GM19238 (cell line): ENCODE measurements around the gene TACC2.

ENCODE experiments used
- DNase-seq: peaks from one replicate; pipeline ENCODE4 v3.0.0; 2011; ENCODE audit warnings: low spot score; ENCODE audit not compliant: insufficient read length

TACC2 gene

GRCh38 chr10:122164815-122165483, 176.0 kb downstream of the TACC2 start:
- DNase-seq, result no peak

- DNase-seq, result no peak
These were observed 176.7 kb downstream of the TACC2 start for GRCh38 chr10:122165484-122166276.

GRCh38 chr10:122168101-122168500, 179.1 kb downstream of the TACC2 start:
- no peak for DNase-seq

- no peak for DNase-seq
These were observed 179.8 kb downstream of the TACC2 start for GRCh38 chr10:122168598-122169394.

- DNase-seq, result no peak
These were observed 181.8 kb downstream of the TACC2 start for GRCh38 chr10:122170802-122171201.

GRCh38 chr10:122171302-122172075, 182.5 kb downstream of the TACC2 start:
- no peak for DNase-seq

- DNase-seq, result no peak
These were observed 183.5 kb downstream of the TACC2 start for GRCh38 chr10:122172361-122173008.

GRCh38 chr10:122173337-122173736, 184.4 kb downstream of the TACC2 start:
- no peak for DNase-seq

GRCh38 chr10:122173766-122174435, 184.9 kb downstream of the TACC2 start:
- no peak for DNase-seq

- DNase-seq, result no peak
These were observed 187.6 kb downstream of the TACC2 start for GRCh38 chr10:122176232-122177213.

GRCh38 chr10:122178655-122179054, 189.7 kb downstream of the TACC2 start:
- no peak for DNase-seq

GRCh38 chr10:122181041-122181732, 192.2 kb downstream of the TACC2 start:
- no peak for DNase-seq

- no peak for DNase-seq
These were observed 192.9 kb downstream of the TACC2 start for GRCh38 chr10:122181876-122182275.

- no peak for DNase-seq
These were observed 193.3 kb downstream of the TACC2 start for GRCh38 chr10:122182308-122182707.

GRCh38 chr10:122184254-122184653, 195.3 kb downstream of the TACC2 start:
- no peak for DNase-seq

GRCh38 chr10:122185643-122186042, 196.7 kb downstream of the TACC2 start:
- no peak for DNase-seq

GRCh38 chr10:122186816-122187810, 198.2 kb downstream of the TACC2 start:
- no peak for DNase-seq
